ENCODE results near the gene MBTPS2. TPM values are rescaled to one million over a fixed set of nuclear protein-coding genes. Genes with fewer than 3 reads are reported as not detected.
"Not testable (repeated sequence)": the region's sequence is repeated elsewhere in the genome, so short reads cannot be mapped to it uniquely, and the experiment has no call there.

MBTPS2 gene
- total RNA-seq, result 10 to 100 TPM; 10.6 to 10.9 TPM

DNA sequence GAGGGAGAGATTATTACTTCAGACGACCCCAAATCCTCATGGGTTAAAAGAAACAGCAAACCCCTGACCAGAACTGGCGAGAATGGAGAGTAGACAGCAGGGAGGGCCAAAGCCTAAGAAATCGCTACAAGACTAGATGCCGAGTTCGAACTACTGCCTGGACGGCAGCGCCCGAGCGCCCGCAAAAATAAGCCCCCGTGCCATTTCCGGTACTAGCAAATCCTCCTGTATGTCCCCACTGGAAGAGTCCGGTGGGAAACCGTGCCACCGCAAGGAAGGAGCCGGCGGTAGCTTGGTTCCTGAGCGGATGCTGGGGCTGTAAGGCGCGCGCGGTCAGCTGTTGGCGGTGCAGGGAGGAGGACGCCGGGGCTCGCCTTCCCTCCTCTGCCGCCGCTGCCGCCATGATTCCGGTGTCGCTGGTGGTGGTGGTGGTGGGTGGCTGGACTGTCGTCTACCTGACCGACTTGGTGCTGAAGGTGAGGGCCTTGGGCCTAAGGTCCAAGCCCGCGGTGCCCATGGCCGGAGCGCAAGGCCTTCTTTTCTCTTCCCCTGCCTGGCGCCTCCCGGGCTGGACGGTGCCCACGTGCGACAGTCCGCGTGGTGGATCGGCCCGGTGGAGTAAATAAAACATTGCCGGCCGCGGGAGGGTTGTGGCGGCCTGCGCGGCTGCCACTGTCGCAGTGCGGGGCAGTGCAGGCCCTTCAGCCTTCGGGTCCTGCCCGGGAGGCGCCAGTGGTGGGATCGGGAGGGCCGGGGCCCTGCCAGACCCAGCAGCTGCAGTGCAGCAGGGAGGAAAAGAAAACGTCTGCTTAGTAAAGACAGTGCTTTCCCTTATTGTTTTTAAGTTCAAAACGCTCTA lies at the start of gene MBTPS2:
Gene MBTPS2, plus strand, starts transcription at position 284 of the 859 bp plus-strand sequence. Its CDS starts 118 bp downstream, at position 402.
- CTCF ChIA-PET, result interaction anchor here (0.6 to 1.2 kb wide), 2 partner anchors 135 to 226 kb away, joined by 3 read pairs; no protein-coding TSS in a partner anchor
- POLR2A ChIA-PET, result interaction anchor here (0.5 to 1.5 kb wide), 2 partner anchors 101 to 133 kb away, joined by 3 to 7 read pairs; partner anchors contain the start of gene SMS

GRCh38 chrX:21798677-21799219 lies 40.7 kb upstream of the MBTPS2 start:
- CTCF ChIA-PET, result no interaction called here
- POLR2A ChIA-PET, result no interaction called here

DNA sequence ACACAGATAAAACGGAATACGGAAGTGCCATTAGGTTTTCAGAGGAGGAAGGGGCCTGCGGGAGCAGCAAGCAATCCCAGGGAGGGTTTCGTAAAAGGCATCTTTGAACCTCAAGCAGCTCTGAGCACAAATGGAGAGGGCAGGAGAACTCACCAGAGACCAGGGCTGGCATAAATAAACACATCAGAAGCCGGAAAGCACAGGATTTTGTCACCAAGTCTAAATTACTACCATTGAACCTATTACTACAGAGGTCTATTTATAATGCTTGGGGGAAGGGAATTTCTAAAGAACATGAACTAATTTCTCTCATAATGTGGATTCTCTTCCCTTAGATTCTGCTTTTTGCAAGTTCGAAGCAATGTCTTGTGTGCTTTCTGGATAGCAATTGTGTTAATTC lies 39.6 kb upstream of the MBTPS2 start:
- POLR2A ChIA-PET, result no interaction called here
- CTCF ChIA-PET, result no interaction called here

- ChIA-PET POLR2A (no interaction called here), CTCF (no interaction called here)
Observed at GRCh38 chrX:21800344-21800770, 39.1 kb upstream of the MBTPS2 start.

DNA sequence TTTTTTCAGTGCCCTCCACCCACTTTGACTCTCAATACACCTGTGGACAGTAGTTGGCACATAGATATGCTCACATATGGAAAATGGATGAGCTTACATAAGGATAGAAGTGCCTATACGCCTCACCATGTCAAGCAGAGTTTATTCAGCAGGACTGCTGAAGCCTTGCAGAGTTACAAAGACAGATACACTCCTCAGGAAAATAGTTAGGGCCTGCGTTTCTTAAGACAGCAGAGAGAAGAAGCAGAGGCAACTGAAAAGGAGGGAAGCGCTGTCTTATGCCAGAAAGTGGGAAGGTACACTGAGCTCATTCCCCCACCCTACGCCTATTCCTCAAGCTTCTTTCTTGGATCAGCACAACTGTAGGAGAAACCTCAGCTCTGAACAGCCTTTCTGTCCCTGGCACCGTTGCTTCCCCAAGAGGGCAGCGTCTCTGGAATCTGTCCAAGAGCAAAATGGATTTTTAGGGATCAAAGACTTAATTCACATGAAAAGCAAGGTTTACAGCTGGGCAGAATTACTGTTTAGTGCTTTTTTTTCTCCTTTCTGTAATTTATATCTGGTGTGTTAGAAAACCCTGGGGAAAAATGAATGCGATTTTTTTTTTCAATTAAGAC lies 37.3 kb upstream of the MBTPS2 start:
- POLR2A ChIA-PET, result no interaction called here
- CTCF ChIA-PET, result no interaction called here

GRCh38 chrX:21802839-21803238 lies 36.6 kb upstream of the MBTPS2 start:
- CTCF ChIA-PET, result no interaction called here
- POLR2A ChIA-PET, result no interaction called here

DNA sequence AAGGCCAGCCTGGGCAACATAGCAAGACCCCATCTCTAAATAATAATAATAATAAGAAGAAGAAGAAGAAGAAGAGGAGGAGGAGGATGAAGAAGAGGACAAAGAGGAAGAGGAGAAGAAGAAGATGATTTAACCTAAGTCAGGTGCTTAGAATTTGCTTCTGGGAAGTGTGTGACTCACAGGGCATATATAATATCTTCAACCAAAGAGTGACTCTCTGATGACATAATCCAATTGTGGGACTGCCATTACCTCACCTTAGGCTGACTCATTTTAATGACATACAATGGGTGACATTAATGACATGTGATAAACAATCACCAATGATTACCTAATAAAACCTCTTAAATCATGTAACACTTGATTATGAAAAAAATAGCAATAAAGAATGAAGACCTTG lies 32.7 kb upstream of the MBTPS2 start:
- ChIA-PET POLR2A (no interaction called here), CTCF (no interaction called here)

- POLR2A ChIA-PET, result no interaction called here
- CTCF ChIA-PET, result no interaction called here
Observed at GRCh38 chrX:21811832-21812231, 27.6 kb upstream of the MBTPS2 start.

- ChIA-PET POLR2A (no interaction called here), CTCF (no interaction called here)
Observed at GRCh38 chrX:21812628-21813027, 26.8 kb upstream of the MBTPS2 start.

- ChIA-PET POLR2A (no interaction called here), CTCF (no interaction called here)
Observed at GRCh38 chrX:21813612-21814368, 25.6 kb upstream of the MBTPS2 start.

DNA sequence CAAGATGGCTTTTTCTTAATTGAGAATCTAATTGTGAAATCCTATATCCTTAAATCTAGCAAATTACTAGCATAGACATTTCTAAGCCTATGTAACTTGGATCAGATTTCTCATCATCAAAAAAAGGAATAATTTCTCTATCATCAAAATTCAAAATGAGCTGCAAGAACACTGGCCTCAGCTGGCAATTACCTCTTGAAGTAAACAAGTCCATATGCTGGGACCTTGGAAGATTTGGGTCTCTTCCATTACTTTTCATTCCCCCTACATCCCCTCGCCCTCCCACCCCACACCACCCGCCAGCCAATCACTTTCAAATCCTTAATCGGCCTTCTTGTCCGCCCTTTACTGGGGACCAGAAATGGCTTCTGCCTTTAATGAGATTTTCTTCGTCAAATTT lies 23.3 kb upstream of the MBTPS2 start:
- ChIA-PET CTCF (no interaction called here), POLR2A (no interaction called here)

DNA sequence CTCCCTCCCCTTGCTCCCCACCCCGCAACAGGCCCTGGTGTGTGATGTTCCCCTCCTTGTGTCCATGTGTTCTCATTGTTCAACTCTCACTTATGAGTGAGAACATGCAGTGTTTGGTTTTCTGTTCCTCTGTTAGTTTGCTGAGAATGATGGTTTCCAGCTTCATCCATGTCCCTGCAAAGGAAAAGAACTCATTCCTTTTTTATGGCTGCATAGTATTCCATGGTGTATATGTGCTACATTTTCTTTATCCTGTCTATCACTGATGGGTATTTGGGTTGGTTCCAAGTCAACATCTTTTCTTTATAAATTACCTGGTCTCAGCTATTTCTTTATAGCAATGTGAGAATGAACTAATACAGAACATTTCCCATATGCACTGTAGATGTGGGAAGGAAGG lies 19.2 kb upstream of the MBTPS2 start:
- POLR2A ChIA-PET, CTCF ChIA-PET: not testable (repeated sequence)

DNA sequence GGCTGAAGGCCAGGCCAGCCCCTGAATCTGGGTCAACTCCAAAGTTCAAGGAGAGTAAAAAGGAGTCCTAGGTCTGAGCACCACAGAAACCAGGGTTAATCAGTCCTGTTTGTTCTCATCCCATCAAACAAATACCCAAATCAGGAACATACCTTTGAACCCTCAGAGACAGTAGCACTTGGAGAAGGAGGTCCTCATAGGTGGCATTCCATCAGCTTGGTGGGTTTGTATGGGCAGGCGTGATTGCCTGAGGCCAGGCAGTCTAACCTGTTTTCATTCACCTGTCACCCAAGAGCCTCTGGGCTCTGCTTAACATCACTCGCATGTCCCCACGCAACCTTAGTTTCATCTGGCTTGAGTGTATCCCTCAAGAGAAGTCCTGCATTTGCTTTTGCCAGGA lies 17.5 kb upstream of the MBTPS2 start:
- ChIA-PET POLR2A (no interaction called here), CTCF (no interaction called here)

DNA sequence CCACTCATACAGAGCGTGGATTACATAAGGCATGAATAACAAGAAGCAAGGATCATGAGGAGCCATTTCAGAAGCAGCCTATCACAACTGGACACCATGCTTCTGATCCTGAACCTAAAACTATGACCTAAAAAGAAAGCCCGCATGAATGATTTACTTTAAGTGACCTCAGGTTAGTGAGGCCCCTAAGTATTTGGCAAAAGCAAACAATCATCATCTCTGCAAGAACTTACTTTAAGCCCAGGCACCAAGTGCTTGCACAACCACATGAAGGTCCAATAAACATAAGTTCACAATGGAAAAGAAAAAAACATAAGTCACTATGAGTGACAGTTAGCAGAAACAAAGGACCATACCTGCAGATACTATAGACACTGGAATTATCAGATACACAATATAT lies 7.9 kb upstream of the MBTPS2 start:
- ChIA-PET POLR2A (no interaction called here), CTCF (no interaction called here)

DNA sequence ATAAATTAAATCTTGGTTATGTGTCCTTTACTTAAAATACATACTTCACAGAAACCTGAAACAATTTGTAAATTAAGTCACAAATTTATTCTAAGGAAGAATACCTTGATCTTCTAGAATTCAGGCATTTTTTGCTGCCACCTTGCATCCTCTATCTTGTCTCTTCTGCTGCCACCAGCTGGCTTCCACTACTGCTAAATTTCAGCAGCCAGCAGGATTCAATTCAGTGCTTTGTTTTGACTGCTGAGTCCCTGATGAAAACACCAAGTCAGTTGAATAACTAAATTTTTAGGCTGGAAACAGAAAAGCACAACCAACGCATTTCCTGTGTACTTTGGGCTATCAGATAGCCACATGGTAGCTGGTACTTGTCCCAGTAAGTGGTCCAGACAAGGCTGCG lies 2.4 kb upstream of the MBTPS2 start:
- ChIA-PET CTCF (no interaction called here), POLR2A (no interaction called here)

DNA sequence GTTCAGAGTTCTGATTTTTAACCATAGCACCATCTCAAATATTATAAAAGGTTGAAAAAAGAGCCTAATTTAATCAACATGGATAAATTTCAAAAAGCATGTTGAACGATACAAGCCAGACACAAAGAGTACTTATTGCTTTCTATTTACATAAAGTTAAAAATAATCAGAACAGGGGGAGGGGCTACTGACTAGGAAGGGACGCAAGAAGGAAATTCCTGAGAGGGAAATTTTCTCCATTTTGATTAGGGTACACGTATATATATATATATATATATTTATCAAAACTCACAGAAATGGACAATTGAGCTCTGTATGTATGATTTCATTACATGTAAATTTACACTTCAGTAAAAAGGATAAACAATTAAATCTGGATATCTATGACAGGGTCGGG lies 482 bp upstream of the MBTPS2 start:
- ChIA-PET POLR2A (interaction anchor here (0.5 to 1.5 kb wide), 3 partner anchors 102 to 1452 kb away, joined by 3 to 7 read pairs (median 3); partner anchors contain the start of gene SMS), CTCF (interaction anchor here (0.6 to 1.2 kb wide), 2 partner anchors 135 to 226 kb away, joined by 3 read pairs; no protein-coding TSS in a partner anchor)

DNA sequence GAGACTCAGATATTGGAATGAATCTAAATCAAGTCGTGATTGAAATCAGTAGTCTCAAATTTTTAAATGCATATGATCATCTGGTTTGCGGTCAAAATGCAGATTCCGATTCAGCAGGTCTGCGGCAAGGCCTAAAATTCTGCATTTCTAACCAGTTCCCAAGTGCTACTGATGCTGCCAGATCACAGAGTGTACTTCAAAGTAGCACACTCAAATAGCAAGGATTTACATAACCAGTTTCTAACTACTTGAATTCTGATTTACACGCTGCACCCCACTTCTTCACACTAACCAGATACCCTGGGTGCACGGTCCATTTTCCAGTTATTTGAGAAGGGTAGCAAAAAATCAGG lies 752 bp downstream of the MBTPS2 start:
- ChIA-PET POLR2A (interaction anchor here (1.5 kb wide), 1 partner anchor 101 kb away, joined by 3 read pairs; the partner anchor contains the start of gene SMS), CTCF (no interaction called here)

GRCh38 chrX:21843179-21843578 lies 3.8 kb downstream of the MBTPS2 start:
- ChIA-PET CTCF (interaction anchor here (1.2 kb wide), 1 partner anchor 66 kb away, joined by 3 read pairs; no protein-coding TSS in a partner anchor), POLR2A (no interaction called here)

GRCh38 chrX:21845096-21845495 lies 5.7 kb downstream of the MBTPS2 start:
- CTCF ChIA-PET, result no interaction called here
- POLR2A ChIA-PET, result no interaction called here

GRCh38 chrX:21847342-21847741 lies 7.9 kb downstream of the MBTPS2 start:
- ChIA-PET POLR2A (no interaction called here), CTCF (interaction anchor here (0.5 kb wide), 1 partner anchor 1366 kb away, joined by 5 read pairs; no protein-coding TSS in a partner anchor)
